Heart right ventricle (tissue), 16 donors: ENCODE measurements around the gene THAP7. TPM values are rescaled to one million over a fixed set of nuclear protein-coding genes. Genes with fewer than 3 reads are reported as not detected.
A peak's percentile ranks its signal among the peaks of the same experiment; 100 is the strongest.

Experiments used
- ATAC-seq, 8 donors: fragments of 200-7000 bp; cut with Tn5 transposase; one replicate each; pipeline ENCODE4 v1.9.1; 2020; ENCODE audit warnings: mild to moderate bottlenecking in 8 of 8, moderate library complexity in 8 of 8, moderate number of reproducible peaks in 1 of 8
- DNase-seq, 2 donors: peaks; one replicate each; pipeline ENCODE4 v3.0.0-alpha.2; 2020
- H3K27ac ChIP-seq, 10 donors: fragments of 200-600 bp; sonication (generic) in 2 of 10; one replicate each; pipeline versions ENCODE4 v1.5.0 to v1.8.0; 2020 to 2022; ENCODE audit warnings: mild to moderate bottlenecking in 3 of 10
- H3K27me3 ChIP-seq, 7 donors: fragments of 200-600 bp; one replicate each; pipeline ENCODE4 v1.8.0; 2021 to 2022; ENCODE audit warnings: mild to moderate bottlenecking in 2 of 7
- H3K36me3 ChIP-seq, 9 donors: fragments of 200-600 bp; sonication (generic) in 1 of 9; one replicate each; pipeline versions ENCODE4 v1.5.0 to v1.8.0; 2020 to 2022; ENCODE audit warnings: mild to moderate bottlenecking in 2 of 9
- H3K4me1 ChIP-seq, 9 donors: fragments of 200-600 bp; sonication (generic) in 1 of 9; one replicate each; pipeline versions ENCODE4 v1.5.0 to v1.8.0; 2020 to 2022; ENCODE audit warnings: mild to moderate bottlenecking in 4 of 9
- H3K4me3 ChIP-seq, 10 donors: fragments of 200-600 bp; sonication (generic) in 2 of 10; one replicate each; pipeline versions ENCODE4 v1.5.0 to v1.8.0; 2020 to 2022; ENCODE audit warnings: mild to moderate bottlenecking in 7 of 10, moderate library complexity in 2 of 10
- H3K9me3 ChIP-seq, 11 donors: fragments of 200-600 bp in 10 of 11; sonication (generic) in 2 of 11; one replicate each; pipeline versions ENCODE4 v1.5.0 to v1.8.0; 2013 to 2022; ENCODE audit warnings: mild to moderate bottlenecking in 2 of 11, control low read depth in 1 of 11, moderate library complexity in 1 of 11
- CTCF ChIP-seq, 9 donors: fragments of 200-600 bp; sonication (generic) in 2 of 9; IDR thresholded peaks; one replicate each; pipeline versions ENCODE4 v1.5.0 to v1.8.0; 2021 to 2022; ENCODE audit warnings: antibody characterized with exemption in 9 of 9, mild to moderate bottlenecking in 5 of 9, moderate library complexity in 1 of 9
- WGBS, 2 donors: extraction: QIAGEN DNeasy Blood & Tissue Kit; methylation state at CpG; one replicate each; pipeline ENCODE4 v1.1.7; 2013; ENCODE audit warnings: inconsistent platforms in 1 of 2; 5-methylcytosine and 5-hydroxymethylcytosine counted together
- intact Hi-C, 10 donors: fragments of 100-400 bp; cut with DNase I; formaldehyde crosslinking; loops; one replicate each; pipeline versions ENCODE4 v1.11.1 to v1.14.2; 2022
- polyA plus RNA-seq, 2 donors: library from polyadenylated mRNA; stranded (reverse); fragments of 200-250 nt; gene quantifications; one replicate each; pipeline ENCODE4 v1.2.3, GENCODE V29; 2013
- total RNA-seq, 10 donors: library from RNA; stranded (reverse); fragmentation: NEBNext Ultra II Directional in 3 of 10; extraction: Animal tissue kit (Norgen Biotek cat#: 25700) in 3 of 10; gene quantifications; one replicate each; pipeline versions ENCODE4 v1.2.1 to v1.2.4, GENCODE V29; 2021 to 2023
- donor health status: Arrhythmogenic right ventricular cardiomyopathy.
- donor health status: ischemic (EF 13 %, LVEDD 7.1; RV severe dilation, severe dysfunction).
- donor health status: healthy with polysubstance abuse.
- donor health status: DM: no; HTN: yes; CAD: no.
- donor health status: DM: no; HTN: no; CAD: no.
- donor health status: ischemic (EF 25% LVEDD 6.9; RV normal size, moderate dysfunction).
- donor health status: ischemic (EF 25% LVEDD 5.7; RV mildly dilated, moderate dysfunction).
- donor health status: healthy.
- donor health status: DM: yes; HTN: yes; CAD: no.
- donor health status: Ischemic cardiomyopathy.
- donor health status: ischemic (EF 35%, LVEDD 5.7; RV mildly dilated, moderate dysfunction).
- donor health status: nonischemic (EF 11% LVEDD 7.7; RV severe dilation, severe dysfunction).
- donor health status: DM: yes; HTN: yes; CAD: no.
- donor health status: PGD.
- donor health status: ischemic (EF 29% LVEDD 5.4; RV normal size, mild dysfunction).
- donor health status: nonischemic (EF 23%, LVEDD 6.1; RV moderate dilation, normal function).

THAP7 gene
- total and polyA plus RNA-seq, 12 donors, result 15.5 to 54.9 (median 18.1) TPM

DNA sequence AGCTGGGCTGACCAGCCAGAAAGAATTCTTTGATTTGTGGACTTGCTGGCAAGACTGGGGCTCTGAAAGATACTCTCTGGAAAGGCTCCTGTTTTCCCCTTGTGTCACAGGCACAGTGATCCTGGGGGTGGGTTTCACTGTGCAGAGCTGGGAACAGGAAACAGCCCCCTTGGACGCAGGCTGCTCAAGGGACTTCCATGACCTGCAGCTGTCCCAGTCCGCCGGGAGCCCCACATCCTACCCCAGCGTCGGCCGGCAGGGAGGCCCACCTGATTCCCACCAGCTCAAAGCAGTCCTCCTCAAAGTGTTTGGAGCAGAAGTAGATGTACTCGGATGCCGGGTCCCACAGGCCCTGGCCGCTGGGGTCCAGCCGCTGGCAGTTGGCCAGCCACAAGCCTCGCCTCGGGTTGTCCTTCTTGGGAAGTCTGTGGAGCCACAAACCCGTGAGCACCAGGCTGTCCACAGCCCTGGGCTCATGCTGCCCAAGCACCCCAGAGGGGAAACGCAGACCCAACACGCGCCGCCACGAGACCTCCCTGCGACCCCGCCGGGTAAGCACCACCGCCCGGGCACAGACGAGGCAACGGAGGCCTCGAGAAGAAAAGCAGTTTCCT is 824 bp downstream of the THAP7 start:
- Histone ChIP-seq H3K4me1 (peaks cover 15 to 39% (median 33%) of the 10 kb centered on the region in 9 donors), H3K27ac (peak overlapping the region; percentile 92 to 99 (median 98)), H3K36me3 (peaks cover 0 to 44% (median 26%) of the 10 kb centered on the region in 9 donors), H3K4me3 (peak overlapping the region; percentile 54 to 82 (median 73)), H3K9me3 (no peaks in the 10 kb centered on the region), H3K27me3 (no peaks in the 10 kb centered on the region)
- DNase-seq (no peak), ATAC-seq (peak in 5 of 8 donors; percentile 0 to 27 (median 7))
- TF ChIP-seq CTCF (IDR thresholded peaks at IDR 0.05), result no peak
- intact Hi-C loops, result loop anchor here in 4 of 10 donors (2.0 to 10.0 kb wide), 4 partner anchors 18 to 116 kb away; partner anchors contain the start of genes LZTR1 (in 2 of the 4), CRKL (in 1 of the 4) and LRRC74B (in 1 of the 4)
- 2% methylated on average over 26 of the region's 26 CpGs for WGBS, 2 donors

DNA sequence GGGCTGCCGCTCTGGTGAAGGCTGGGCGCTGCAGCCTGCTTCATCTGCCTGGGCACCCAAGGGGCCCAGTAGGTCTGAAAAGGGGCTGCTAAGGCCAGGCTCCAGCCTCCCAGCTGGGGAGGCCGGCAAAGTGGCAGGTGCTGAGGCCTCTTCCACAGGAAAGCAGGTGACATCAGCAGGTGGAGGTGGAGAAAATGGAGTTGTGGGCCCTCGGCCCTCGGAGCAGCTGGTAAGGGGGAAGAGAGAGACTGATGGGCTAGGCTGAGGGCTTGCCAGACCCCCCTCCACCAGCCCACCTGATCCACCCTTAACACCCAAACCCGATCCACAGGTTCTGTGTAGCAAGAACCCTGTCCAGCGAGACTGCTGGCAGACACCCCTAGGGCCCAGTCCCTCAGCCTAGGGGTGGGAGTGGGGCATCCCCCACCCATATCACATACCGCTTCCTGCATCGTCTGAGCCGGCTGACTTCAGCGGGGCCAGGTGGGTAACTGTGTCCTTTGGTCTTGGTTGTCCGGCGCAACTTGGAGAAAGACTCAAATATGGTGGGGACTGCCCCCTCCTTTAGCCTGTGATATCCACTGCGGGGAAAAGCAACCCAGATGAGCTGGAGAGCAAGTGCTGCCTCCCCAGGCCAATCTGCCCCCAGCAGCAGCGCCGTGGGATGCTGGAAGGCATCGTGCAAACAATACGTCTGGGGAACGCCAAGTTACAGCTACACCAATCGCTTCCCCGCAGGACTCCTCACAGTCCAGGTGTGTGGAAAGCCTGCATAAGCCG is 1.5 kb downstream of the THAP7 start:
- Histone ChIP-seq H3K9me3 (no peaks in the 10 kb centered on the region), H3K36me3 (peaks cover 0 to 51% (median 29%) of the 10 kb centered on the region in 9 donors), H3K4me1 (peaks cover 15 to 39% (median 33%) of the 10 kb centered on the region in 9 donors), H3K27me3 (no peaks in the 10 kb centered on the region), H3K4me3 (peak overlapping the region; percentile 54 to 82 (median 73)), H3K27ac (peak overlapping the region in 8 of 10 donors; percentile 92 to 99 (median 98))
- intact Hi-C loops, result loop anchor here in 4 of 10 donors (2.0 to 10.0 kb wide), 4 partner anchors 18 to 116 kb away; partner anchors contain the start of genes LZTR1 (in 2 of the 4), CRKL (in 1 of the 4) and LRRC74B (in 1 of the 4)
- DNase-seq, result no peak
- ATAC-seq, result no peak
- no peak for TF ChIP-seq CTCF (IDR thresholded peaks at IDR 0.05)
- WGBS, 2 donors, result 59 to 60% methylated on average over 21 to 22 of the region's 22 CpGs

DNA sequence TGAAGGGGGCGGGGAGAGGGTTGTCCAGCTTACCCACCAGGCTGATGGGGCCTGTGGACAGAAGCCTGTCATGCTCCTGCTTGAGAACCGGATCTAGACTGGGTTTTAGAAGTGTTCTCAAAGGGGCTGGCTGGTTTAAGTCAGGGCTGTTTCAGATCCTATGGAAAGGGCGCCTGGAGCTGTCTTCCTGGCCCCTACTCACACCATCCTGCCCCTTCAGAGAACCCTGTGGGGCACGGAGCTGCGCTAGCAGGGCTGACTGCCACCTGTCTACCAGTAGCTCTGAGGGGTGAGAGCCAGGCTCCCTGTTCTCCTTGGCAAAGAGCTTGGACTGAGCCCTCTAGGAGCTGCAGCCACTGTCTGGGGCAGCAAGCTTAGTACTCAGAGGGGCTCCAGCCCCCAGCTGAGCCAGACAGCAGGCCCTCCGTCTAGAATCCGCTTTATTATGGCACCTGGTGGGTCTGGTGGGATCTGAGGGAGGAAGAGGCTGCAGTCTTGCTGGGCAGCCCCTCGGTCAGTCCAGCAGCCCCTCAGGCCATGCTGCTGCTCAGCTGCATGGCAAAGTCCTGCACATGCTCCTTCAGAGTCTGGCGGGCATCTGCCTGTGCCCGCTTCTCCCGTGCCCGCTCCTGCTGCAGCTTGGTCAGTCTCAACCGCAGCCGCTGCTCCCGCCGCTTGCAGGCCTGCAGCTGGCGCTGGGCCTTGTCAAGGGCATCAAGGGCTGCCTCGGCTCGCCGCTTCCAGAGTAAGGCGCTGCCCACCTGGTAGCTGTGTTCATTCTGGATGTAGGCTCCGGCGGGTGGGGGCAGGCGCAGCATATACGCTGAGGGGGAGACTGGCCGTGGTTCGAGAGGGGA is 2.3 kb downstream of the THAP7 start:
- Histone ChIP-seq H3K27me3 (no peaks in the 10 kb centered on the region), H3K27ac (peak overlapping the region in 1 of 10 donors; percentile 54), H3K4me1 (peaks cover 15 to 39% (median 33%) of the 10 kb centered on the region in 9 donors), H3K4me3 (peak overlapping the region in 2 of 10 donors; percentile 64 to 79), H3K9me3 (no peaks in the 10 kb centered on the region), H3K36me3 (peaks cover 0 to 59% (median 29%) of the 10 kb centered on the region in 9 donors)
- intact Hi-C loops, result loop anchor here in 4 of 10 donors (2.0 to 10.0 kb wide), 4 partner anchors 17 to 115 kb away; partner anchors contain the start of genes LZTR1 (in 2 of the 4), CRKL (in 1 of the 4) and LRRC74B (in 1 of the 4)
- WGBS, 2 donors, result 92 to 93% methylated on average over 27 of the region's 27 CpGs
- TF ChIP-seq CTCF (IDR thresholded peaks at IDR 0.05), result no peak
- no peak for ATAC-seq
- DNase-seq, result no peak
